ENCODE results near the gene ITGA7. TPM values are rescaled to one million over a fixed set of nuclear protein-coding genes. Genes with fewer than 3 reads are reported as not detected.

ITGA7 gene
- total and polyA plus RNA-seq, 2 of the 8 experiments (the other 6 are each of a cell fraction or from before 2014, with no cell fraction given): 57.6 to 86.1 TPM

GRCh38 chr12:55698241-55698955 lies 9.3 kb downstream of the ITGA7 start:
- Histone ChIP-seq H3K4me2 (ENCODE audit: insufficient read depth in 1 of 2, low read depth in 2 of 2, low read length in 2 of 2) (no peak overlapping the region), H2BK5ac (ENCODE audit: low read depth, low read length) (no peak overlapping the region), H3K23ac (ENCODE audit: insufficient read length) (no peak overlapping the region), H3K79me1 (ENCODE audit: low read depth, low read length) (peaks cover 3% of the 10 kb centered on the region), H4K8ac (ENCODE audit: extremely low read depth, insufficient read depth, low read length) (no peak overlapping the region), H4K20me1 (replicated peaks in 1 of 2; ENCODE audit: control insufficient read depth in 1 of 2, insufficient read depth in 2 of 2, low read length in 2 of 2) (peaks cover 0 to 6% of the 10 kb centered on the region in 2 experiments), H2BK12ac (ENCODE audit: low read depth, low read length) (no peak overlapping the region), H3K4me1 (replicated peaks in 1 of 4; ENCODE audit: control insufficient read depth in 3 of 4, insufficient read depth in 4 of 4, low read length in 3 of 4) (no peaks in the 10 kb centered on the region), H3K23me2 (ENCODE audit: low read depth, low read length) (no peaks in the 10 kb centered on the region), H2BK20ac (ENCODE audit: low read length) (no peak overlapping the region), H2AFZ (ENCODE audit: low read length) (no peak overlapping the region), H3K4me3 (ENCODE audit: extremely low read depth in 1 of 4, insufficient read depth in 2 of 4, low read depth in 3 of 4, low read length in 4 of 4) (no peak overlapping the region), H2BK15ac (ENCODE audit: low read length) (no peak overlapping the region), H3K27me3 (replicated peaks in 1 of 4; ENCODE audit: control insufficient read depth in 3 of 4, extremely low read depth in 1 of 4, insufficient read depth in 3 of 4, low read length in 3 of 4) (no peaks in the 10 kb centered on the region), H3K27ac (ENCODE audit: low read depth, low read length) (no peak overlapping the region), H4K5ac (ENCODE audit: insufficient read length, low read depth, low read length) (no peak overlapping the region), H3K9ac (replicated peaks in 1 of 4; ENCODE audit: extremely low read depth in 1 of 4, low read depth in 3 of 4, low read length in 3 of 4) (no peak overlapping the region), H4K91ac (replicated peaks; ENCODE audit: insufficient read length, low read length) (no peak overlapping the region), H3K56ac (replicated peaks; ENCODE audit: insufficient read length, low read depth, low read length) (no peak overlapping the region), H3K9me3 (ENCODE audit: insufficient read depth in 2 of 2, low read depth in 1 of 2, low read length in 1 of 2) (no peaks in the 10 kb centered on the region), H3K79me2 (ENCODE audit: control insufficient read depth in 1 of 2, insufficient read depth in 2 of 2, low read length in 2 of 2) (no peaks in the 10 kb centered on the region; a peak in 1 of 4 replicates), H3K4ac (replicated peaks; ENCODE audit: insufficient read length, low read depth, low read length) (no peak overlapping the region), H2AK5ac (ENCODE audit: low read depth, low read length) (no peak overlapping the region), H3K18ac (ENCODE audit: extremely low read depth, low read length) (no peak overlapping the region), H3K36me3 (ENCODE audit: control insufficient read depth in 2 of 4, insufficient read depth in 4 of 4, low read length in 3 of 4) (peaks cover 7 to 38% (median 13%) of the 10 kb centered on the region in 4 experiments; a peak in 7 of 8 replicates), H2BK120ac (replicated peaks; ENCODE audit: low read depth, low read length) (no peak overlapping the region), H3K14ac (ENCODE audit: insufficient read length) (no peak overlapping the region)
- no peak for FAIRE-seq
- no peak for DNase-seq (ENCODE audit: low read depth in 1 of 2, low spot score in 2 of 2)
- no peak for TF ChIP-seq SUZ12 (IDR thresholded peaks at IDR 0.05; ENCODE audit: low read length)
- no peak for TF ChIP-seq JUND (IDR thresholded peaks at IDR 0.05; ENCODE audit: low read length)
- TF ChIP-seq CREB1 (IDR thresholded peaks at IDR 0.05): no peak
- TF ChIP-seq TCF12 (IDR thresholded peaks at IDR 0.05; ENCODE audit: low read depth, low read length): no peak
- ChIA-PET CTCF (ENCODE audit: partially characterized antibody) (interaction anchor here (0.6 to 5.9 kb wide), 8 partner anchors 8 to 112 kb away, joined by 3 to 36 read pairs (median 5); partner anchors contain the start of gene ITGA7), POLR2A (ENCODE audit: partially characterized antibody) (interaction anchor here (0.5 to 2.3 kb wide), 3 partner anchors 9 to 298 kb away, joined by 4 to 7 read pairs (median 4); partner anchors contain the start of gene ITGA7)
- WGBS, 2 experiments (ENCODE audit: extremely low coverage in 1 of 2, insufficient coverage in 1 of 2, insufficient read length in 1 of 2, insufficient replicate concordance in 2 of 2, low coverage in 1 of 2, low lambda C conversion rate in 2 of 2, missing lambda C conversion rate in 1 of 2): 92% methylated on average over 16 of the region's 16 CpGs; no CpG with 5 or more reads in 1 of the 2 experiments
